Thyroid gland (tissue), 4 donors: ENCODE data around the gene ESF1.

Experiments used
- CTCF ChIP-seq, 6 experiments: fragments of 200-600 bp in 3 of 6; fragments of 450-650 bp in 3 of 6; sonication (generic) in 3 of 6; IDR thresholded peaks; one replicate each; pipeline ENCODE4 v1.5.1; 2016 to 2019; ENCODE audit warnings: antibody characterized with exemption in 6 of 6, mild to moderate bottlenecking in 2 of 6, inconsistent platforms in 1 of 6, moderate library complexity in 1 of 6
- POLR2A ChIP-seq, 2 donors: fragments of 450-650 bp; IDR thresholded peaks; one replicate each; pipeline ENCODE4 v1.6.1; 2017; ENCODE audit warnings: antibody characterized with exemption in 2 of 2, mild to moderate bottlenecking in 2 of 2, moderate library complexity in 1 of 2

GRCh38 chr20:13816757-13817156 is 32.0 kb upstream of the ESF1 start:
- no peak for TF ChIP-seq CTCF (IDR thresholded peaks at IDR 0.05)
- no peak for TF ChIP-seq POLR2A (IDR thresholded peaks at IDR 0.05)
